Heart left ventricle (tissue), 16 donors: ENCODE data around the gene CSF2. TPM values are rescaled to one million over a fixed set of nuclear protein-coding genes. Genes with fewer than 3 reads are reported as not detected.
A peak's percentile ranks its signal among the peaks of the same experiment; 100 is the strongest.

Experiments
- ATAC-seq, 4 donors: fragments of 200-7000 bp; cut with Tn5 transposase; one replicate each; pipeline ENCODE4 v1.9.1; 2020 to 2022; ENCODE audit warnings: moderate library complexity in 4 of 4, mild to moderate bottlenecking in 3 of 4, moderate number of reproducible peaks in 1 of 4
- DNase-seq, 5 donors: peaks; one replicate each; pipeline ENCODE4 v3.0.0-alpha.2; 2020
- H3K27ac ChIP-seq, 12 donors: fragments of 200-600 bp; sonication (generic) in 4 of 12; one replicate each; pipeline versions ENCODE4 v1.5.0 to v1.8.0; 2016 to 2022; ENCODE audit warnings: mild to moderate bottlenecking in 2 of 12
- H3K27me3 ChIP-seq, 9 donors: fragments of 200-600 bp; sonication (generic) in 2 of 9; one replicate each; pipeline versions ENCODE4 v1.5.1 to v1.8.0; 2016 to 2022; ENCODE audit warnings: mild to moderate bottlenecking in 3 of 9
- H3K36me3 ChIP-seq, 9 donors: fragments of 200-600 bp; sonication (generic) in 2 of 9; one replicate each; pipeline versions ENCODE4 v1.5.0 to v1.8.0; 2018 to 2022; ENCODE audit warnings: mild to moderate bottlenecking in 2 of 9
- H3K4me1 ChIP-seq, 12 donors: fragments of 200-600 bp; sonication (generic) in 4 of 12; one replicate each; pipeline versions ENCODE4 v1.5.0 to v1.8.0; 2016 to 2022; ENCODE audit warnings: mild to moderate bottlenecking in 3 of 12
- H3K4me3 ChIP-seq, 12 donors: fragments of 200-600 bp; sonication (generic) in 4 of 12; one replicate each; pipeline versions ENCODE4 v1.5.0 to v1.8.0; 2017 to 2022; ENCODE audit warnings: mild to moderate bottlenecking in 9 of 12, moderate library complexity in 4 of 12
- H3K9me3 ChIP-seq, 12 donors: fragments of 200-600 bp; sonication (generic) in 4 of 12; one replicate each; pipeline versions ENCODE4 v1.5.0 to v1.8.0; 2016 to 2022; ENCODE audit warnings: mild to moderate bottlenecking in 1 of 12
- CTCF ChIP-seq, 12 donors: fragments of 200-600 bp; sonication (generic) in 4 of 12; IDR thresholded peaks; one replicate each; pipeline versions ENCODE4 v1.5.0 to v1.8.0; 2018 to 2022; ENCODE audit warnings: antibody characterized with exemption in 12 of 12, mild to moderate bottlenecking in 5 of 12
- POLR2A ChIP-seq, 2 donors: fragments of 450-650 bp; IDR thresholded peaks; one replicate each; pipeline ENCODE4 v1.6.1; 2017; ENCODE audit warnings: antibody characterized with exemption in 2 of 2, mild to moderate bottlenecking in 2 of 2, moderate library complexity in 2 of 2
- WGBS, 4 donors: extraction: QIAGEN DNeasy Blood & Tissue Kit in 2 of 4; methylation state at CpG; one replicate each; pipeline versions ENCODE4 v1.1.5 to v1.1.7; 2013 to 2018; 5-methylcytosine and 5-hydroxymethylcytosine counted together
- intact Hi-C, 10 donors: fragments of 100-400 bp; cut with DNase I; formaldehyde crosslinking; loops; one replicate each; pipeline versions ENCODE4 v1.11.1 to v1.14.2; 2022
- polyA plus RNA-seq, 2 donors: library from polyadenylated mRNA; stranded (reverse); fragments of 200-250 nt; gene quantifications; one replicate each; pipeline ENCODE4 v1.2.3, GENCODE V29; 2013
- total RNA-seq, 9 donors: library from RNA; depleted of rRNA in 2 of 9; stranded (reverse); fragments of >200 nt in 2 of 9; fragmentation: NEBNext Ultra II Directional in 3 of 9; extraction: Animal tissue kit (Norgen Biotek cat#: 25700) in 3 of 9; gene quantifications; one replicate each; pipeline versions ENCODE4 v1.1.0 to v1.2.4, GENCODE V29; 2016 to 2023
- donor health status: ischemic (EF 13 %, LVEDD 7.1; RV severe dilation, severe dysfunction).
- donor health status: healthy with polysubstance abuse.
- donor health status: DM: no; HTN: yes; CAD: no.
- donor health status: DM: no; HTN: no; CAD: no.
- donor health status: ischemic (EF 25% LVEDD 6.9; RV normal size, moderate dysfunction).
- donor health status: ischemic (EF 25% LVEDD 5.7; RV mildly dilated, moderate dysfunction).
- donor health status: healthy.
- donor health status: DM: yes; HTN: yes; CAD: no.
- donor health status: ischemic (EF 35%, LVEDD 5.7; RV mildly dilated, moderate dysfunction).
- donor health status: nonischemic (EF 11% LVEDD 7.7; RV severe dilation, severe dysfunction).
- donor health status: DM: yes; HTN: yes; CAD: no.
- donor health status: PGD.
- donor health status: ischemic (EF 29% LVEDD 5.4; RV normal size, mild dysfunction).
- donor health status: nonischemic (EF 23%, LVEDD 6.1; RV moderate dilation, normal function).

The CSF2 gene
- total and polyA plus RNA-seq, 11 donors, result 0.67 TPM; not detected in 10

- DNase-seq, result peak in 3 of 5 donors; percentile 8 to 51 (median 9)
- intact Hi-C loops, result loop anchor here in 8 of 10 donors (5.0 to 10.0 kb wide), 5 partner anchors 75 to 473 kb away; no protein-coding TSS in a partner anchor
- 85 to 91% (median 87%) methylated on average over 12 to 13 of the region's 13 CpGs for WGBS, 4 donors
- Histone ChIP-seq H3K4me3 (no peak overlapping the region), H3K36me3 (no peaks in the 10 kb centered on the region), H3K27me3 (no peaks in the 10 kb centered on the region), H3K4me1 (no peaks in the 10 kb centered on the region), H3K27ac (no peak overlapping the region), H3K9me3 (no peaks in the 10 kb centered on the region)
- no peak for TF ChIP-seq POLR2A (IDR thresholded peaks at IDR 0.05)
- no peak for TF ChIP-seq CTCF (IDR thresholded peaks at IDR 0.05)
- no peak for ATAC-seq
Measured at GRCh38 chr5:132059696-132060500, 13.7 kb upstream of the CSF2 start.

- no peak within 1 kb of the TSS for H3K4me3 ChIP-seq
- ATAC-seq, result no peak
- TF ChIP-seq POLR2A (IDR thresholded peaks at IDR 0.05), result no peak
- no peak for TF ChIP-seq CTCF (IDR thresholded peaks at IDR 0.05)
- H3K9me3 ChIP-seq, result no peaks in the 10 kb centered on the region
- no peak within 1 kb of the TSS for H3K27ac ChIP-seq
- peak in 3 of 5 donors; percentile 12 to 23 (median 13) for DNase-seq
- intact Hi-C loops, result loop anchor here in 8 of 10 donors (5.0 to 10.0 kb wide), 5 partner anchors 74 to 473 kb away; no protein-coding TSS in a partner anchor
- WGBS, 4 donors, result 92 to 95% (median 95%) methylated on average over 14 to 16 of the region's 16 CpGs
- H3K4me1 ChIP-seq, result no peaks in the 10 kb centered on the region
- H3K27me3 ChIP-seq, result no peaks in the 10 kb centered on the region
- no peaks in the 10 kb centered on the region for H3K36me3 ChIP-seq
Measured at GRCh38 chr5:132060501-132061161, 13.0 kb upstream of the CSF2 start, which contains the start of gene IL3. Gene IL3, plus strand, starts transcription at chr5:132060655. Its CDS starts 52 bp downstream, at chr5:132060707.

GRCh38 chr5:132063090-132063911 lies 10.3 kb upstream of the CSF2 start:
- Histone ChIP-seq H3K4me1 (no peaks in the 10 kb centered on the region), H3K27me3 (no peaks in the 10 kb centered on the region), H3K27ac (no peak overlapping the region), H3K9me3 (no peaks in the 10 kb centered on the region), H3K36me3 (no peaks in the 10 kb centered on the region), H3K4me3 (no peak overlapping the region)
- 37 to 46% (median 41%) methylated on average over 9 of the region's 9 CpGs for WGBS, 4 donors
- DNase-seq, result peak; percentile 50 to 84 (median 63)
- peak; percentile 22 to 74 (median 70) for ATAC-seq
- TF ChIP-seq CTCF (IDR thresholded peaks at IDR 0.05) (peak; percentile 90 to 99 (median 96)), POLR2A (IDR thresholded peaks at IDR 0.05) (no peak)
- intact Hi-C loops, result loop anchor here (2.0 to 10.0 kb wide), 7 partner anchors 72 to 476 kb away; no protein-coding TSS in a partner anchor
